H1 (cell line): ENCODE measurements around the gene TK2.

Experiments used
- BRCA1 ChIP-seq: IDR thresholded peaks from 2 replicates; pipeline ENCODE4 v1.6.1; 2012; ENCODE audit warnings: low read depth, low read length, improper control_type of control experiment
- CBX8 ChIP-seq: fragments of 300-800, 300-1000 bp; sonication (generic); IDR thresholded peaks from 2 replicates; pipeline ENCODE4 v1.7.1; 2016; ENCODE audit warnings: low read depth, low read length, borderline replicate concordance
- EZH2 ChIP-seq: fragments of 200-600 bp; sonication (generic); IDR thresholded peaks from 2 replicates; pipeline ENCODE4 v1.7.1; 2012; ENCODE audit warnings: low read depth, mild to moderate bottlenecking, moderate library complexity, low read length, inconsistent platforms; ENCODE audit not compliant: severe bottlenecking
- MAX ChIP-seq: IDR thresholded peaks from 2 replicates; pipeline ENCODE4 v1.6.1; 2012; ENCODE audit warnings: inconsistent platforms
- RAD21 ChIP-seq, 2 experiments: IDR thresholded peaks in 1 of 2; conservative IDR thresholded peaks in 1 of 2; 2 replicates each; pipeline ENCODE4 v1.6.1; 2011; ENCODE audit warnings: low read depth in 2 of 2, low read length in 2 of 2, improper control_type of control experiment in 1 of 2, inconsistent platforms in 1 of 2, mild to moderate bottlenecking in 1 of 2, moderate library complexity in 1 of 2
- RFX5 ChIP-seq: IDR thresholded peaks from 2 replicates; pipeline ENCODE4 v1.6.1; 2011; ENCODE audit warnings: low read depth, low read length, improper control_type of control experiment, borderline replicate concordance
- SIN3A ChIP-seq, 2 experiments: IDR thresholded peaks in 1 of 2; conservative IDR thresholded peaks in 1 of 2; 2 replicates each; pipeline ENCODE4 v1.6.1; 2011 to 2012; ENCODE audit warnings: low read length in 2 of 2, improper control_type of control experiment in 1 of 2, low read depth in 1 of 2, mild to moderate bottlenecking in 1 of 2
- SP4 ChIP-seq: IDR thresholded peaks from 2 replicates; pipeline ENCODE4 v1.6.1; 2012; ENCODE audit warnings: low read length, inconsistent platforms
- TEAD4 ChIP-seq: IDR thresholded peaks from 2 replicates; pipeline ENCODE4 v1.6.1; 2012; ENCODE audit warnings: low read depth, low read length, inconsistent platforms, mixed read lengths
- USF2 ChIP-seq: IDR thresholded peaks from 2 replicates; pipeline ENCODE4 v1.6.1; 2011; ENCODE audit warnings: low read length, improper control_type of control experiment
- TF ChIP-seq, protein P1 (sequence below), 3 experiments: IDR thresholded peaks; 1 replicate in 2 of 3; 2 replicates in 1 of 3; pipeline versions ENCODE4 v1.5.1 to v1.6.1; 2011; ENCODE audit warnings: low read length in 3 of 3, mild to moderate bottlenecking in 3 of 3, inconsistent platforms in 2 of 3, low read depth in 1 of 3, moderate library complexity in 1 of 3; ENCODE audit not compliant: insufficient read depth in 1 of 3; ENCODE audit errors: control extremely low read depth in 1 of 3
- TF ChIP-seq, protein P2 (sequence below): IDR thresholded peaks from 2 replicates; pipeline ENCODE4 v1.6.1; 2011; ENCODE audit warnings: low read depth, mild to moderate bottlenecking, low read length; ENCODE audit not compliant: insufficient read depth
- TF ChIP-seq, protein P3 (sequence below): IDR thresholded peaks from 2 replicates; pipeline ENCODE4 v1.6.1; 2012; ENCODE audit warnings: inconsistent platforms

DNA sequence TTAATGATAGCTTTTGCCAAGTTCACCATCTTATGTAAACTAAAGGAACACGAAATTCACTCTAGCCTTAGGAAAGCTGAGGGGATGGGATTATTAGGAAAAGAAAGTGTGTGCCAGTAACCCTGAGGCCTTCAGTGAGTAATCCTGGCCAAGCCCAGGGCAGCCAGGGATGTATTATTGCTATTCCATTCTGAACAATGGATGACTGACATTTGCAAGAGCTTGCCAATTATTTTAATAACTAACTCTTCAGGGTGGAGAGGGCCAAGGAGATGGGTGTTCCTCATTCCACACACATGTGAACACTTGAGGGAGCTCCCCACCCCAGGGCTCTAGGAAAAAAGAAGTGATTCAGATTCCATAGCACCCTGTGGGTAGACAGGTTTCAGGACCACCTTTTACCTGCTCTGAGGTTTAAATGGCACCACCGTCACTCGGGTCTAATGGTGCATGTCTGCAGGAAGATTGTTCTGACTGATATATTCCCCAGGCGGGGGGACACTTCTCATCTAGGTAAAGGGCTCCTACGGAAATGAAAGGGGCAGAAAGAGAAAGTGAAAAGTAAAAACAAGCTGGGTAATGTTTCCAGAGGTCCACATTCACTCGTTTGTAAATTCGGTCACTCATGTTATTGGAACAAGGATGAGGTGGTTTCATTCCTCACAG lies 41.5 kb downstream of the TK2 start:
- TF ChIP-seq RAD21 (IDR thresholded peaks at IDR 0.05 in 1 of 2, conservative IDR thresholded peaks at IDR 0.05 in 1 of 2; ENCODE audit: low read depth in 2 of 2, low read length in 2 of 2) (no peak), RFX5 (no peak), MAX (no peak), TEAD4 (no peak), EZH2 (no peak), USF2 (no peak), BRCA1 (no peak), CBX8 (no peak), SIN3A (conservative IDR thresholded peaks at IDR 0.05 in 1 of 2, IDR thresholded peaks at IDR 0.05 in 1 of 2; ENCODE audit: low read depth in 1 of 2, low read length in 2 of 2) (no peak), SP4 (no peak)
- TF ChIP-seq, protein P1, sequence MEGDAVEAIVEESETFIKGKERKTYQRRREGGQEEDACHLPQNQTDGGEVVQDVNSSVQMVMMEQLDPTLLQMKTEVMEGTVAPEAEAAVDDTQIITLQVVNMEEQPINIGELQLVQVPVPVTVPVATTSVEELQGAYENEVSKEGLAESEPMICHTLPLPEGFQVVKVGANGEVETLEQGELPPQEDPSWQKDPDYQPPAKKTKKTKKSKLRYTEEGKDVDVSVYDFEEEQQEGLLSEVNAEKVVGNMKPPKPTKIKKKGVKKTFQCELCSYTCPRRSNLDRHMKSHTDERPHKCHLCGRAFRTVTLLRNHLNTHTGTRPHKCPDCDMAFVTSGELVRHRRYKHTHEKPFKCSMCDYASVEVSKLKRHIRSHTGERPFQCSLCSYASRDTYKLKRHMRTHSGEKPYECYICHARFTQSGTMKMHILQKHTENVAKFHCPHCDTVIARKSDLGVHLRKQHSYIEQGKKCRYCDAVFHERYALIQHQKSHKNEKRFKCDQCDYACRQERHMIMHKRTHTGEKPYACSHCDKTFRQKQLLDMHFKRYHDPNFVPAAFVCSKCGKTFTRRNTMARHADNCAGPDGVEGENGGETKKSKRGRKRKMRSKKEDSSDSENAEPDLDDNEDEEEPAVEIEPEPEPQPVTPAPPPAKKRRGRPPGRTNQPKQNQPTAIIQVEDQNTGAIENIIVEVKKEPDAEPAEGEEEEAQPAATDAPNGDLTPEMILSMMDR (IDR thresholded peaks at IDR 0.05; ENCODE audit: control extremely low read depth in 1 of 3, insufficient read depth in 1 of 3, low read depth in 1 of 3, low read length in 3 of 3) = no peak
- TF ChIP-seq, protein P2, sequence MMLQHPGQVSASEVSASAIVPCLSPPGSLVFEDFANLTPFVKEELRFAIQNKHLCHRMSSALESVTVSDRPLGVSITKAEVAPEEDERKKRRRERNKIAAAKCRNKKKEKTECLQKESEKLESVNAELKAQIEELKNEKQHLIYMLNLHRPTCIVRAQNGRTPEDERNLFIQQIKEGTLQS = no peak
- TF ChIP-seq, protein P3, sequence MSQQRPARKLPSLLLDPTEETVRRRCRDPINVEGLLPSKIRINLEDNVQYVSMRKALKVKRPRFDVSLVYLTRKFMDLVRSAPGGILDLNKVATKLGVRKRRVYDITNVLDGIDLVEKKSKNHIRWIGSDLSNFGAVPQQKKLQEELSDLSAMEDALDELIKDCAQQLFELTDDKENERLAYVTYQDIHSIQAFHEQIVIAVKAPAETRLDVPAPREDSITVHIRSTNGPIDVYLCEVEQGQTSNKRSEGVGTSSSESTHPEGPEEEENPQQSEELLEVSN = no peak
